Parathyroid adenoma (tissue), 2 donors: ENCODE measurements around the gene TBX21.

Source experiments
- H2AFZ ChIP-seq: fragments of 300-600 bp; sonication (generic); one replicate; pipeline ENCODE4 v1.7.0; 2017; ENCODE audit warnings: antibody characterized with exemption, mild to moderate bottlenecking
- H3K27ac ChIP-seq: fragments of 300-600 bp; sonication (generic); one replicate; pipeline ENCODE4 v1.7.0; 2017
- H3K27me3 ChIP-seq: fragments of 300-600 bp; sonication (generic); one replicate; pipeline ENCODE4 v1.7.0; 2017; ENCODE audit warnings: low read length; ENCODE audit not compliant: control insufficient read depth, insufficient read depth
- H3K36me3 ChIP-seq: fragments of 300-600 bp; sonication (generic); one replicate; pipeline ENCODE4 v1.7.0; 2017; ENCODE audit warnings: low read length; ENCODE audit not compliant: control insufficient read depth, insufficient read depth
- H3K4me1 ChIP-seq: fragments of 300-600 bp; sonication (generic); one replicate; pipeline ENCODE4 v1.7.0; 2017; ENCODE audit warnings: control low read depth
- H3K4me2 ChIP-seq: fragments of 300-600 bp; sonication (generic); one replicate; pipeline ENCODE4 v1.7.0; 2017; ENCODE audit warnings: low read length
- H3K4me3 ChIP-seq: fragments of 300-600 bp; sonication (generic); one replicate; pipeline ENCODE4 v1.7.0; 2017; ENCODE audit warnings: low read depth, low read length
- H3K79me2 ChIP-seq: fragments of 300-600 bp; sonication (generic); one replicate; pipeline ENCODE4 v1.7.0; 2017; ENCODE audit warnings: control low read depth
- H3K9ac ChIP-seq: fragments of 300-600 bp; sonication (generic); one replicate; pipeline ENCODE4 v1.7.0; 2017; ENCODE audit warnings: mild to moderate bottlenecking
- H3K9me3 ChIP-seq: fragments of 300-600 bp; sonication (generic); one replicate; pipeline ENCODE4 v1.7.0; 2017; ENCODE audit warnings: low read length; ENCODE audit not compliant: control insufficient read depth
- TF ChIP-seq, protein P1 (sequence below): fragments of 300-600 bp; sonication (generic); IDR thresholded peaks from one replicate; pipeline ENCODE4 v1.7.0; 2017; ENCODE audit warnings: antibody characterized with exemption, mild to moderate bottlenecking
- donor health status: primary hyperparathyroidism.

TBX21 gene

DNA sequence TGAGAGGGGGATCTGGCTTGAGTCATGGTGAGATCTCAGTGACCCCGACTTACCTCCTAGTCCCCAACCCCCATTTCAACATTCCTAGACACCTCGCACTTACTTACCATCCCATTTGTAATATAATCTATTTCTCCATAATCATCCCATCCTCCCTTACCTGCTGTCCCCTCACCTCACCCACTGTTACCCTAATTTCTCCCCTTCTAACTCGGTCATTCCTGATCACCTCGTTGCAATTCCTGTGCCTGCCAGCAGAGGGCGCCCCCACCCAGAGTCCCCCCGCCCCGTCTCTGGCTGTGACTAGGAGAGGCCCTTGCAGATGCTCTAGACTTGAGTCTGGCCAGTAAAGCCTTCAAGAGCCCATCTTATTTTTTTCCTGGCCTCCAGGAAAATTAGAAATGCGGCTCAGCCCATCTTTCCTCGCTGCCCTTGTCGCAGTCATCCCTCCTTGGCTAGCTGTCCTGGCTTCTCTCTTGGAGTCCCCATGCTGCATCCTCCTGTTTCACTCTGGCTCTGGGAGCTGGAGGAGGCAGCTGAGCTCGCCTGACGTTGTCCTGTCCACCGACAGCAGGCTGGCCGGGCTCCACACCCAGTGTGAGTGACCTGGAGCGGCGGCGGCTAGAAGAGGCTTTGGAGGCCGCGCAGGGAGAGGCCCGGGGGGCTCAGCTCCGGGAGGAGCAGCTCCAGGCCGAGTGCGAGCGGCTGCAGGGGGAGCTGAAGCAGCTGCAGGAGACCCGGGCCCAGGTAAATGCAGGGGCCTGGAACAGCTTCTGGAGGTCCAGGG is 34.1 kb upstream of the TBX21 start:
- H3K27me3 ChIP-seq = no peaks in the 10 kb centered on the region
- H3K4me3 ChIP-seq = no peak overlapping the region
- H3K27ac ChIP-seq = no peak overlapping the region
- no peak overlapping the region for H3K9ac ChIP-seq
- no peaks in the 10 kb centered on the region for H3K9me3 ChIP-seq
- TF ChIP-seq, protein P1, sequence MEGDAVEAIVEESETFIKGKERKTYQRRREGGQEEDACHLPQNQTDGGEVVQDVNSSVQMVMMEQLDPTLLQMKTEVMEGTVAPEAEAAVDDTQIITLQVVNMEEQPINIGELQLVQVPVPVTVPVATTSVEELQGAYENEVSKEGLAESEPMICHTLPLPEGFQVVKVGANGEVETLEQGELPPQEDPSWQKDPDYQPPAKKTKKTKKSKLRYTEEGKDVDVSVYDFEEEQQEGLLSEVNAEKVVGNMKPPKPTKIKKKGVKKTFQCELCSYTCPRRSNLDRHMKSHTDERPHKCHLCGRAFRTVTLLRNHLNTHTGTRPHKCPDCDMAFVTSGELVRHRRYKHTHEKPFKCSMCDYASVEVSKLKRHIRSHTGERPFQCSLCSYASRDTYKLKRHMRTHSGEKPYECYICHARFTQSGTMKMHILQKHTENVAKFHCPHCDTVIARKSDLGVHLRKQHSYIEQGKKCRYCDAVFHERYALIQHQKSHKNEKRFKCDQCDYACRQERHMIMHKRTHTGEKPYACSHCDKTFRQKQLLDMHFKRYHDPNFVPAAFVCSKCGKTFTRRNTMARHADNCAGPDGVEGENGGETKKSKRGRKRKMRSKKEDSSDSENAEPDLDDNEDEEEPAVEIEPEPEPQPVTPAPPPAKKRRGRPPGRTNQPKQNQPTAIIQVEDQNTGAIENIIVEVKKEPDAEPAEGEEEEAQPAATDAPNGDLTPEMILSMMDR = peak; percentile 99
- H3K4me2 ChIP-seq = no peak overlapping the region
- H3K36me3 ChIP-seq = no peaks in the 10 kb centered on the region
- H3K4me1 ChIP-seq = no peaks in the 10 kb centered on the region
- no peaks in the 10 kb centered on the region for H3K79me2 ChIP-seq
- no peak overlapping the region for H2AFZ ChIP-seq

DNA sequence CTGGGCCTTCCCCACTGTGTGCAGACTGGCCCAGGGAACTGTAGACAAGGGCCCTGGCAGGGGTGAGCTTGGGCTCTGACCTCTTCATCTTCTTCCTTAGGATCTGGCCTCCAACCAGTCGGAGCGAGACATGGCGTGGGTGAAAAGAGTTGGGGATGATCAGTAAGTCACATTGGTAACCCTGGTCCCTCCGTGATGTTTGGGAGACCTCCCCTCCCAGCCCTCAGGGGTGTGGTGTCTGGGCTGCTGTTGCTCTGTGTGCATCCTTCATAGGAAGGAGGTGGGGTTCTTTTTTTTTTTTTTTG is 33.5 kb upstream of the TBX21 start:
- H3K27ac ChIP-seq = no peak overlapping the region

DNA sequence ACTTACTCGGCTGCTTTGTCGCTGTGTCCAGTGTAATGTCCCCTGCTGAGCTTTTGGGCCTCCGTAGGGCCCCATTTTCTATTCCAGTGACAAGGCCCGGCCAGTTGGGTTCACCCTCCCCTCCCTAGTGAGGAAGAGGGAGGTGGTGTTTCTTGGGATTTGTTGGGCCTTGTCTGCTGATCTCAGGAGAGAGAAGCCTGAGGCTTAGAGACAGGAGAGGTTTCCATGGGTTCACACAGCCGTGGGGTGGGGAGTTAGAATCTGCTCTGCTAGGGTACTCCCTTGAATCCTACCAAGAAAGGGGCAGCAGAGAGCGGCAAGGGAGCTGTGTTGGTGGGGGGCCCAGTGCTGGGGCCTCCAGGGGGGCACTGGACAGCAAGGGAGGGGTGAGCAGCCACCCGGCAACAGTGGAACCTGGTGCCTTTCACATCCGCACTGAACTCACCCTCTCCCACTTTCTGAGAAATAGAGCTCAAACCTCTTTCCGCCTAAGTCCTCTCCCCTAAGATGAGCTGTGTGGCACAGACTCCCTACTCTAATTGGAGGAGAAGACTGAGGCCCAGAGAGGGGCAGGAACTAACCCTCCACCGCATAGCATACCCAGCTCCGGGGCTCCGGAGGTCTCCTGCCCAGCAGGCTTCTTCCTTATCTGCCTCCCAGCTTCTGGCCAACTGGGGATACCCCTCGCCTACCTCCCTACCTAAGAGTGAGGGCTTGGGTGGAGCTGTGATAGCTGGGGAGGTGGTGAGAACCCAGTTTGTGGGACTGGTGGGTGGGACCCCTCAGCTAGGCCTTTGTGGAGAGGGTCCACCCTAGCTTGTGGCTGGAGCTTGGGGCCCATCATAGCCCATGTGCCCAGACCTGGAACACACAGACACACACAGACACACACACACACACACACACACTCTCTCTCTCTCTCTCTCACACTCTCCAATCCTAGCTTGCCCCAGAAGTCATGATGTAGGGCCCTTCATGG is 32.3 kb upstream of the TBX21 start:
- Histone ChIP-seq H3K9me3 (no peaks in the 10 kb centered on the region), H2AFZ (no peak overlapping the region), H3K4me2 (no peak overlapping the region), H3K27ac (no peak overlapping the region), H3K9ac (no peak overlapping the region), H3K4me1 (no peaks in the 10 kb centered on the region), H3K79me2 (no peaks in the 10 kb centered on the region), H3K36me3 (no peaks in the 10 kb centered on the region), H3K4me3 (no peak overlapping the region), H3K27me3 (no peaks in the 10 kb centered on the region)
- TF ChIP-seq, protein P1 = no peak

More for the DNA sequence above, 33.5 kb upstream of the TBX21 start:
- TF ChIP-seq, protein P1 = no peak
- no peak overlapping the region for H2AFZ ChIP-seq
- no peaks in the 10 kb centered on the region for H3K79me2 ChIP-seq
- H3K27me3 ChIP-seq = no peaks in the 10 kb centered on the region
- H3K9me3 ChIP-seq = no peaks in the 10 kb centered on the region
- H3K4me3 ChIP-seq = no peak overlapping the region
- no peak overlapping the region for H3K4me2 ChIP-seq
- H3K36me3 ChIP-seq = no peaks in the 10 kb centered on the region
- H3K9ac ChIP-seq = no peak overlapping the region
- no peaks in the 10 kb centered on the region for H3K4me1 ChIP-seq

DNA sequence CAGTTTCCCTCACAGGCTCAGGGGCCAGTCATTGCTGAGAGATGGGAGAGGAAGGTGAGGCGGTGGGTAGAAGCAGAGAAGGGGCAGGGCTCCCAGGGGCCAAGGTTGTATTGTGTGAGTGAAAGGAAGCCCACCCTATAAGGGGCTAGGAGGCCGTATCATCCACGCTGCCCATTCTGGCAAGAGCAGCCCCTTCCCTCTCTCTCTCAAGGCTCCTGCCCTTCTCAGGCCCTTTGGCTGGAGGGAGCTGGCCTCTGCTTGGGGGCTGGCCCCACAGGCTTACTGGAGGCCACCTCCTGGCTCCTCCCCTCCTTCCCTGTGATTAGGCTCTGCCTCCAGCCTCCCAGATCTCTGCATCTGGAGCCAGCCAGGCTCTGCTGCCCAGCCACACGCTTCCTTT is 31.4 kb upstream of the TBX21 start:
- Histone ChIP-seq H3K79me2 (no peaks in the 10 kb centered on the region), H3K9me3 (no peaks in the 10 kb centered on the region), H3K4me1 (no peaks in the 10 kb centered on the region), H3K4me2 (no peak overlapping the region), H2AFZ (no peak overlapping the region), H3K9ac (no peak overlapping the region), H3K36me3 (no peaks in the 10 kb centered on the region), H3K27me3 (no peaks in the 10 kb centered on the region), H3K4me3 (no peak overlapping the region), H3K27ac (no peak overlapping the region)
- TF ChIP-seq, protein P1 = no peak
